Measurements from ENCODE around the gene HNRNPLL. TPM values are rescaled to one million over a fixed set of nuclear protein-coding genes. Genes with fewer than 3 reads are reported as not detected.
"Not testable (repeated sequence)": the region's sequence is repeated elsewhere in the genome, so short reads cannot be mapped to it uniquely, and the experiment has no call there.

The HNRNPLL gene
- total and polyA plus RNA-seq, 2 of the 8 experiments (the other 6 are each of a cell fraction or from before 2014, with no cell fraction given), result 18.6 to 69.3 TPM

- peaks cover 11 to 12% of the 10 kb centered on the region in 2 experiments for H3K9me3 ChIP-seq (ENCODE audit: insufficient read depth in 2 of 2, low read depth in 1 of 2, low read length in 1 of 2)
- H3K9ac ChIP-seq (replicated peaks in 1 of 4; ENCODE audit: extremely low read depth in 1 of 4, low read depth in 3 of 4, low read length in 3 of 4); H3K4me1 ChIP-seq (replicated peaks in 1 of 4; ENCODE audit: control insufficient read depth in 3 of 4, insufficient read depth in 4 of 4, low read length in 3 of 4); H3K79me2 ChIP-seq (ENCODE audit: control insufficient read depth in 1 of 2, insufficient read depth in 2 of 2, low read length in 2 of 2); H3K27ac ChIP-seq (ENCODE audit: low read depth, low read length); H2BK12ac ChIP-seq (ENCODE audit: low read depth, low read length); CTCF ChIA-PET (ENCODE audit: partially characterized antibody); H4K8ac ChIP-seq (ENCODE audit: extremely low read depth, insufficient read depth, low read length); FAIRE-seq; H2BK15ac ChIP-seq (ENCODE audit: low read length); H4K5ac ChIP-seq (ENCODE audit: insufficient read length, low read depth, low read length); H3K4ac ChIP-seq (replicated peaks; ENCODE audit: insufficient read length, low read depth, low read length); H3K4me3 ChIP-seq (ENCODE audit: extremely low read depth in 1 of 4, insufficient read depth in 2 of 4, low read depth in 3 of 4, low read length in 4 of 4); H3K36me3 ChIP-seq (ENCODE audit: control insufficient read depth in 2 of 4, insufficient read depth in 4 of 4, low read length in 3 of 4); H3K23ac ChIP-seq (ENCODE audit: insufficient read length); H3K56ac ChIP-seq (replicated peaks; ENCODE audit: insufficient read length, low read depth, low read length); H3K18ac ChIP-seq (ENCODE audit: extremely low read depth, low read length); H2AK5ac ChIP-seq (ENCODE audit: low read depth, low read length); DNase-seq (ENCODE audit: low read depth in 1 of 2, low spot score in 2 of 2); H3K79me1 ChIP-seq (ENCODE audit: low read depth, low read length); H3K14ac ChIP-seq (ENCODE audit: insufficient read length); H2AFZ ChIP-seq (ENCODE audit: low read length); H3K4me2 ChIP-seq (ENCODE audit: insufficient read depth in 1 of 2, low read depth in 2 of 2, low read length in 2 of 2); POLR2A ChIA-PET (ENCODE audit: partially characterized antibody); H2BK20ac ChIP-seq (ENCODE audit: low read length); H3K23me2 ChIP-seq (ENCODE audit: low read depth, low read length); H2BK120ac ChIP-seq (replicated peaks; ENCODE audit: low read depth, low read length); H3K27me3 ChIP-seq (replicated peaks in 1 of 4; ENCODE audit: control insufficient read depth in 3 of 4, extremely low read depth in 1 of 4, insufficient read depth in 3 of 4, low read length in 3 of 4); H4K20me1 ChIP-seq (replicated peaks in 1 of 2; ENCODE audit: control insufficient read depth in 1 of 2, insufficient read depth in 2 of 2, low read length in 2 of 2); H2BK5ac ChIP-seq (ENCODE audit: low read depth, low read length); H4K91ac ChIP-seq (replicated peaks; ENCODE audit: insufficient read length, low read length): not testable (repeated sequence)
- WGBS, 2 experiments (ENCODE audit: extremely low coverage in 1 of 2, insufficient coverage in 1 of 2, insufficient read length in 1 of 2, insufficient replicate concordance in 2 of 2, low coverage in 1 of 2, low lambda C conversion rate in 2 of 2, missing lambda C conversion rate in 1 of 2), result 94% methylated on average over 16 of the region's 16 CpGs; no CpG with 5 or more reads in 1 of the 2 experiments
These were observed 41.2 kb upstream of the HNRNPLL start for GRCh38 chr2:38643683-38644511.

Measured in H1 (cell line).